Esophagus muscularis mucosa (tissue), 4 donors: Measurements from ENCODE around the gene RRAGA. TPM values are rescaled to one million over a fixed set of nuclear protein-coding genes. Genes with fewer than 3 reads are reported as not detected.
"Not testable (repeated sequence)": the region's sequence is repeated elsewhere in the genome, so short reads cannot be mapped to it uniquely, and the experiment has no call there.

Experiments used
- DNase-seq: peaks from one replicate; pipeline ENCODE4 v3.0.0-alpha.2; 2017; ENCODE audit errors: extremely low spot score
- H3K27ac ChIP-seq, 4 donors: fragments of 200-600 bp; sonication (generic); replicated peaks in 1 of 4; 1 replicate in 3 of 4; 2 replicates in 1 of 4; pipeline ENCODE4 v1.5.1; 2016 to 2019; ENCODE audit warnings: mild to moderate bottlenecking in 1 of 4
- H3K27me3 ChIP-seq, 4 donors: fragments of 200-600 bp; sonication (generic); one replicate each; pipeline versions ENCODE4 v1.5.1 to v1.6.0; 2016 to 2019
- H3K36me3 ChIP-seq, 4 donors: fragments of 200-600 bp; sonication (generic); one replicate each; pipeline ENCODE4 v1.5.1; 2016 to 2019
- H3K4me1 ChIP-seq, 4 donors: fragments of 200-600 bp; sonication (generic); one replicate each; pipeline ENCODE4 v1.5.1; 2016 to 2019
- H3K4me3 ChIP-seq, 4 donors: fragments of 200-600 bp; sonication (generic); 1 replicate in 2 of 4; 2 replicates in 2 of 4; pipeline ENCODE4 v1.5.1; 2016 to 2019; ENCODE audit warnings: mild to moderate bottlenecking in 4 of 4, moderate library complexity in 1 of 4
- H3K9me3 ChIP-seq, 4 donors: fragments of 200-600 bp; sonication (generic); 1 replicate in 3 of 4; 2 replicates in 1 of 4; pipeline ENCODE4 v1.5.1; 2016 to 2019
- EP300 ChIP-seq: sonication (generic); formaldehyde crosslinking; IDR thresholded peaks from one replicate; pipeline ENCODE4 v1.6.1; 2017; ENCODE audit warnings: antibody characterized with exemption
- POLR2A ChIP-seq: fragments of 450-650 bp; IDR thresholded peaks from one replicate; pipeline ENCODE4 v1.6.1; 2017; ENCODE audit warnings: antibody characterized with exemption, moderate library complexity, mild to moderate bottlenecking, low read depth
- POLR2AphosphoS5 ChIP-seq, 2 donors: sonication (generic); formaldehyde crosslinking; IDR thresholded peaks; one replicate each; pipeline ENCODE4 v1.6.1; 2017; ENCODE audit warnings: antibody characterized with exemption in 2 of 2
- whole genome bisulfite sequencing: methylation state at CpG from one replicate; pipeline ENCODE4 v1.1.5; 2018; 5-methylcytosine and 5-hydroxymethylcytosine counted together
- intact Hi-C: fragments of 100-400 bp; cut with DNase I; formaldehyde crosslinking; loops from one replicate; pipeline ENCODE4 v1.15.1; 2023
- small RNA-seq, 3 donors: library from RNA; depleted of rRNA; stranded (forward); fragments of <200 nt; gene quantifications; one replicate each; pipeline ENCODE3, GENCODE V24; 2016
- total RNA-seq, 4 donors: library from RNA; depleted of rRNA; stranded (reverse); fragments of >200 nt; gene quantifications; one replicate each; pipeline versions ENCODE4 v1.1.0 to v1.2.1, GENCODE V29; 2016
- TF ChIP-seq, protein P1 (sequence below), 3 experiments: fragments of 200-600 bp in 2 of 3; fragments of 450-650 bp in 1 of 3; sonication (generic) in 2 of 3; IDR thresholded peaks; one replicate each; pipeline ENCODE4 v1.5.1; 2017 to 2019; ENCODE audit warnings: antibody characterized with exemption in 3 of 3, mild to moderate bottlenecking in 2 of 3, moderate library complexity in 1 of 3

The RRAGA gene
- total RNA-seq, 4 donors from 2014 or later = 51.0 to 94.3 (median 70.0) TPM

DNA sequence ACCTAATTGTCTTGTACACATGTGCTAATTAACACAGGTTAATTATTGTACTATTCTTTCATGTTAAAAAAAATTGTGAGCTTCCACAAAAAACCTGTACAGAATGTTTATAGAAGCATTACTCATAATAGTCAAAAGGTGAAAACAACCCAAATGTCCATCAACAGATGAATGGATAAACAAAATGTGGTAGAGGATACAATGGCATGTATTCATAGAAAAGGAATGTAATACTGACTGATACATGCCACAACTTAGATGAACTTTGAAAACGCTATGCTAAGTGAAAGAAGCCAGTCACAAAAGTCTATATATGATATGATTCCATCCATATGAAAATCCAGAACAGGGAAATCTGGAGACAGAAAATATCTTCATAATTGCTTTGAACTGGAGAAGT, 25.6 kb downstream of the RRAGA start:
- no peaks in the 10 kb centered on the region for H3K4me1 ChIP-seq
- peaks cover 13 to 87% (median 67%) of the 10 kb centered on the region in 4 donors for H3K36me3 ChIP-seq
- no peak for DNase-seq
- WGBS = 84% methylated on average over 1 of the region's 1 CpG
- H3K4me3 ChIP-seq = no peak overlapping the region
- no peaks in the 10 kb centered on the region for H3K9me3 ChIP-seq
- no peak overlapping the region for H3K27ac ChIP-seq
- intact Hi-C loops = no loop called here
- no peaks in the 10 kb centered on the region for H3K27me3 ChIP-seq
- no peak for TF ChIP-seq POLR2AphosphoS5 (IDR thresholded peaks at IDR 0.05)
- TF ChIP-seq POLR2A = no peak
- TF ChIP-seq, protein P1, sequence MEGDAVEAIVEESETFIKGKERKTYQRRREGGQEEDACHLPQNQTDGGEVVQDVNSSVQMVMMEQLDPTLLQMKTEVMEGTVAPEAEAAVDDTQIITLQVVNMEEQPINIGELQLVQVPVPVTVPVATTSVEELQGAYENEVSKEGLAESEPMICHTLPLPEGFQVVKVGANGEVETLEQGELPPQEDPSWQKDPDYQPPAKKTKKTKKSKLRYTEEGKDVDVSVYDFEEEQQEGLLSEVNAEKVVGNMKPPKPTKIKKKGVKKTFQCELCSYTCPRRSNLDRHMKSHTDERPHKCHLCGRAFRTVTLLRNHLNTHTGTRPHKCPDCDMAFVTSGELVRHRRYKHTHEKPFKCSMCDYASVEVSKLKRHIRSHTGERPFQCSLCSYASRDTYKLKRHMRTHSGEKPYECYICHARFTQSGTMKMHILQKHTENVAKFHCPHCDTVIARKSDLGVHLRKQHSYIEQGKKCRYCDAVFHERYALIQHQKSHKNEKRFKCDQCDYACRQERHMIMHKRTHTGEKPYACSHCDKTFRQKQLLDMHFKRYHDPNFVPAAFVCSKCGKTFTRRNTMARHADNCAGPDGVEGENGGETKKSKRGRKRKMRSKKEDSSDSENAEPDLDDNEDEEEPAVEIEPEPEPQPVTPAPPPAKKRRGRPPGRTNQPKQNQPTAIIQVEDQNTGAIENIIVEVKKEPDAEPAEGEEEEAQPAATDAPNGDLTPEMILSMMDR (IDR thresholded peaks at IDR 0.05) = no peak
- no peak for TF ChIP-seq EP300

DNA sequence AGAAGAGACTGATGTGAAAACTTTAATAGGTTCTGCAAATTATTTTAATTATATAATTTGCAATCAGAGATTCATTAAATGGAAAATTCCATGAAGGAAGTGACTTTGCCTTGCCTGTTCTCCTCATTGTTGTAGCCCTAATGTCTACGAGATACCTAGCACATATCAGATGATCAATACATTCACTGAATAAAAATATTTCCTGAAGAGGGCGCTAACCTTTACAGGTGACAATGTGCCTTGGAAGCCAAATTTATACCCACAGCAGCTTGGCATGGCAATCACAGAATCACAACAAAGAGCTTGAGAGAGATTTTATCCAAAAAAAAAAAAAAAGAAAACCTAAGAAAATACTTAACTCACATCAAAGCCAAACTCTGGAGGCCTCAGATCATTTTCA, 36.1 kb downstream of the RRAGA start:
- intact Hi-C loops = no loop called here
- no peak for DNase-seq
- 77% methylated on average over 2 of the region's 2 CpGs for WGBS
- Histone ChIP-seq H3K27ac (no peak overlapping the region), H3K9me3 (no peaks in the 10 kb centered on the region), H3K4me1 (no peaks in the 10 kb centered on the region), H3K4me3 (no peak overlapping the region), H3K36me3 (peaks cover 36 to 92% (median 75%) of the 10 kb centered on the region in 4 donors), H3K27me3 (no peaks in the 10 kb centered on the region)
- TF ChIP-seq POLR2A (no peak), POLR2AphosphoS5 (IDR thresholded peaks at IDR 0.05) (no peak), EP300 (no peak)
- TF ChIP-seq, protein P1 (IDR thresholded peaks at IDR 0.05) = peak in 1 of 3 experiments; percentile 22

DNA sequence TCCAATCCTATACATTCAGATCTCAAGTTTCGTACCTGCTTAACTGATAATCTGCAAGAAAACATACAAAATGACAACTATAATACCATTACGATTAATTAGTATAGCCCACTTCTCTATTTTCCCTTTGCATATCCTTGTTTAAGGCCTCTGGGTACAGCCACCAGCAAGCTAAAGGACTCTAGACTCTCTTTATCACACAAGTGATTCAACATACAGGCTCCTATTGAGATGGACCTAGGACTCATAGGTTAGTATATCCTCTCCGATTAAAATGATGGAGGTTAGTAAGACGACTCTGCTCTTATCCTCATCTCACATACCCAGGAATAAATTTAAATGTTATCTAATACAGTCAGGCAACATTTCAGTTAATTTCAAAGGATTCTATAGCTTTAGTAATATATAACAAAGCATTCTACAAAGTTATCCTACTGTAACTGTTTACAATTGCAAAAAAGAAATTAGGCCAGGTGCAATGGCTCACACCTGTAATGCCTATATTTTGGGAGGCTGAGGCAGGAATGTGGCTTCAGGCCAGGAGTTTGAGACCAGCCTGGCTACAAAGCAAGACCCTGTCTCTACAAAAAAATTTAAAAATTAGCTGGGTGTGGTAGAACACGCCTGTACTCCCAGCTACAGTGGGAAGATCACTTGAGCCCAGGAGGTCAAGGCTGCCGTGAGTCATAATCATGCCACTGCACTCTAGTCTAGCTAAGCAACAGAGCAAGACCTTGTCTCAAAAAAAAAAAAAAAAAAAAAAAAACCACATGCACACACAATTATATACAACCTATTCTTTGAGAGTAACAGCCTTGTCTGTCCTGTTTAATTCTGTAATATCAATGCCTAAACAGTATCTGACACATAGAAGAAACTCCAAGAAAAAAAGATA, 38.1 kb downstream of the RRAGA start:
- no peaks in the 10 kb centered on the region for H3K9me3 ChIP-seq
- H3K4me3 ChIP-seq = no peak overlapping the region
- intact Hi-C loops = no loop called here
- peaks cover 42 to 92% (median 78%) of the 10 kb centered on the region in 4 donors for H3K36me3 ChIP-seq
- H3K4me1 ChIP-seq = no peaks in the 10 kb centered on the region
- H3K27ac ChIP-seq = no peak overlapping the region
- TF ChIP-seq, protein P1 (IDR thresholded peaks at IDR 0.05) = no peak
- no peak for TF ChIP-seq EP300
- TF ChIP-seq POLR2A = no peak
- TF ChIP-seq POLR2AphosphoS5 (IDR thresholded peaks at IDR 0.05) = no peak
- 88% methylated on average over 6 of the region's 6 CpGs for WGBS
- DNase-seq = no peak
- H3K27me3 ChIP-seq = no peaks in the 10 kb centered on the region

DNA sequence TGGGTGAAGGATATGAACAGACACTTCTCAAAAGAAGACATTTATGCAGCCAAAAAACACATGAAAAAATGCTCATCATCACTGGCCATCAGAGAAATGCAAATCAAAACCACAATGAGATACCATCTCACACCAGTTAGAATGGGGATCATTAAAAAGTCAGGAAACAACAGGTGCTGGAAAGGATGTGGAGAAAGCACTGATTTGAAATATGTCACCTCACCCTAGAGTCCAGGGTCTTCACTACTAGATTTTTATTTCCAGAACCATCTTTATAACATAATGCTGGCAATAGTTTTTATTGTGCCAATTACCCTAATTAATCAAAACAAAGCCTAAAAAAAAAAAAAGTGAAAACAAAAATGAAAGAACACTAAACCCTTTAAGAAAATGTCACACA, 48.2 kb downstream of the RRAGA start:
- not testable (repeated sequence) for H3K27ac ChIP-seq, H3K4me3 ChIP-seq, H3K27me3 ChIP-seq, DNase-seq, H3K9me3 ChIP-seq
- H3K4me1 ChIP-seq = peaks cover 11 to 28% (median 20%) of the 10 kb centered on the region in 4 donors
- H3K36me3 ChIP-seq = peaks cover 12 to 45% (median 28%) of the 10 kb centered on the region in 4 donors
- intact Hi-C loops = loop anchor here (10.0 kb wide), 1 partner anchor 357 kb away; no protein-coding TSS in a partner anchor

Small RNA genes within 50 kb of the gene (small RNA-seq; reads per million reads assigned to genes)
- gene RF00019 = 0 reads per million in 3 donors
- 0 reads per million in 3 donors for gene RNU6-264P
- 9.5 to 20.3 (median 13.0) reads per million in 3 donors for gene SCARNA8

Other genes starting within 250 kb of the RRAGA start
- under 1 TPM in 2 of 4 donors, not detected in 2; 0.11 to 0.17 TPM for gene SAXO1, start 16.2 kb upstream of the RRAGA start, total RNA-seq
- gene HAUS6, start 53.5 kb downstream of the RRAGA start, total RNA-seq = 1 to 10 TPM; 7.1 to 8.7 (median 7.3) TPM
- gene PLIN2, start 78.1 kb downstream of the RRAGA start, total RNA-seq = 100 to 1,000 TPM in 2 of 4 donors, 10 to 100 TPM in 2; 40.7 to 126 (median 83.6) TPM
- gene DENND4C, start 181.3 kb downstream of the RRAGA start, total RNA-seq = 10 to 100 TPM; 59.1 to 97.3 (median 88.1) TPM